NCI-H128 (cell line): ENCODE measurements around the gene PSMD13.
"Not testable (repeated sequence)": the region's sequence is repeated elsewhere in the genome, so short reads cannot be mapped to it uniquely, and the experiment has no call there.

Experiments used
- DNase-seq: peaks from one replicate; lab custom pipeline; 2025; ENCODE audit not compliant: unreplicated experiment; lab: John Stamatoyannopoulos, UW

PSMD13 gene

GRCh38 chr11:285894-286220, 49.1 kb downstream of the PSMD13 start:
- no peak for DNase-seq

DNA sequence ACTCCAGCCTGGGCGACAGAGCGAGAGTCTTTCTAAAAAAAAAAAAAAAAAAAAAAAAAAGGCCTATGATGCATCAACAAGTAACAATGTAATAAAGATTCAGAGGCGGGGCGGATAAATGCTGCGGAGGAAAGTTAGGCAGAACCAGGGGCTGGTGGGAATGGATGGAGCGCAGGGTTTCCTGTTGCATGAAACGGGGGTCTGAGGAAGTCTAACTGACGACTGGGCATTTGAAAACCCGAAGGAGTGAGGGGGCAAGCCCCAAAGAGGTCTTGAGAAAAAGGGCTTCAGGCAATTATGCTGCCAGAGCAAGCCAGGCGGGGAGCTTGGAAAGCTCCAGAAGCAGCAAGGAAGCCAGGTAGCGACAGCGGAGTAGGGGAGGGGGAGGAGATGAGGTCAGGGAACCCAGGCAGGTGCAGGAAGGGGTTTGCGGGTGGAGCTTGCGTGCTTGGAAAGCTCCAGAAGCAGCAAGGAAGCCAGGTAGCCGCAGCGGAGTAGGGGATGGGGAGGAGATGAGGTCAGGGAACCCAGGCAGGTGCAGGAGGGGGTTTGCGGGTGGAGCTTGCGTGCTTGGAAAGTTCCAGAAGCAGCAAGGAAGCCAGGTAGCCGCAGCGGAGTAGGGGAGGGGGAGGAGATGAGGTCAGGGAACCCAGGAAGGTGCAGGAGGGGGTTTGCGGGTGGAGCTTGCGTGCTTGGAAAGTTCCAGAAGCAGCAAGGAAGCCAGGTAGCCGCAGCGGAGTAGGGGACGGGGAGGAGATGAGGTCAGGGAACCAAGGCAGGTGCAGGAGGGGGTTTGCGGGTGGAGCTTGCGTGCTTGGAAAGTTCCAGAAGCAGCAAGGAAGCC, 50.4 kb downstream of the PSMD13 start:
- not testable (repeated sequence) for DNase-seq

- no peak for DNase-seq
Observed at GRCh38 chr11:287821-288477, 51.2 kb downstream of the PSMD13 start.

DNA sequence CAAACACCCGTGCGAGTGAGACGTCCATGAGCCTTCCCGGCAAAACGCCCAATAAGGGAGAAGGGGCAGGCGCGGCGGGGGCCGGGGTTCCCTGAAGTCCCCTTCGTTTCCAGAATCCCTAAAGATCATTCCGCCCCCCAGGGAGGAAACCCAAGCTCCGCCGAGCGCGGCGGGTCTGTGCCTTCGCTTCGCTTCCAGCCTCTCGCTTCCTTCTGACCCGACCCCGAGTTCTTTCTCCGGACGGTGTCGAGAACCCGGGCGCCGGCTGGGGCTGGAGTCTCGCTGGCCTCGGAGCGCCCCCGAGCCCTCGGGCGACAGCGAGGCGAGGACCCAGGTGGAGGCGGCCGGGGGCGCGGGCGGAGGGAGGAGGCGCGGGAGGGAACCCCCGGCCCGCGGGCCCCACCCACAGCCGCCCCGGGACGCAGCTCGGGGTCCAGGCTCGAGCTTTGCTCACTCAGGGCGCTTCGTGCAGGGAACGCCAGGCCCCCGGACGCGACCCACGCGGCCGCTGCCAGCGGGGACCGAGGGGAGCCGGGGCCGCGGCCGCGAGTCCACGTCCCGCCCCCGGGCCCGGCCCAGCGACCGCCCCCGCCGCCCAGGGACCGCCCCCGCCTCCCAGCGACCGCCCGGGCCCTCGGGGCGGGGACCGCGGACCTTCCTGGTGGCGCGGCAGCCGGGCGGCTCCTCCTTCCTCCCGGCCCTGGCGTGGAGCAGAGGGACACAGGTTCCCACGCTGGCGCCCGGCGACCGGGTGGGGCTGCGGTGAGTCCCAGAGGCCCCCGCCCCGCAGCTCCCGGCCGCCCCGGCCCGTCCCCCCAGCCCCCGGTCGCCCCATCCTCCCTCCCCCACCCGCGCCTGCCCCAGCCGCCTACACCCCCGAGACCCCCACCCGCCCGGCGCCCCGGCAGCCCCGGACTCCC, 52.0 kb downstream of the PSMD13 start, which contains the start of gene PGGHG:
TSS of gene PGGHG (plus strand) at position 649 of the 920 bp plus-strand sequence. CDS start 691 bp downstream, outside the sequence.
- DNase-seq: no peak

- no peak for DNase-seq
Observed at GRCh38 chr11:289398-289711, 52.6 kb downstream of the PSMD13 start.

- no peak for DNase-seq
Observed at GRCh38 chr11:289712-290620, 53.2 kb downstream of the PSMD13 start.

DNA sequence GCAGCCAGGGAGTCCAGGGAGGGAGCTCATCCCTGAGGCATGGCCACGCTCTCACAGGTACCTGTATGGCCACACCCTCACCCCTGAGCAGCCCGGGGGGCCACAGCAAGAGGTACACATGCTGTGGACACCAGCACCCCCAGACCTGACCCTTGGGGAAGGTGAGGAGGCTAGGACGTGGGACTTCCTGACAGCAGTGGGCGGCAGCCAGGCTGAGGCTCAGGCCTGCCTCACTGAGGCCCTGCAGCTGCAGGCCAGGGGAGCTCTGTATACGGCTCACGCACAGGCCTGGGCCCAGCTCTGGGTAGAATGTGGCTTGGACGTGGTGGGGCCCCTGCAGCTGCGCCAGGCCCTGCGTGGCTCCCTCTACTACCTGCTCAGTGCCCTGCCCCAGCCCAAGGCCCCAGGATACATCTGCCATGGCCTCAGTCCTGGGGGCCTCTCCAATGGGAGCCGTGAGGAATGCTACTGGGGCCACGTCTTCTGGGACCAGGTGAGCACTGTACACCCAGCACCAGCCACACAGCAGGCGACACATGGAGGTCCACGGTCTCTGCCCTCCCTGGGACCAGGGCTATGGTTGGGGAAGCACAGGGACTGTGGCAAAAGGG, 54.0 kb downstream of the PSMD13 start:
- no peak for DNase-seq

- no peak for DNase-seq
Observed at GRCh38 chr11:291281-292210, 54.8 kb downstream of the PSMD13 start.

- DNase-seq: no peak
Observed at GRCh38 chr11:292211-293121, 55.7 kb downstream of the PSMD13 start.

DNA sequence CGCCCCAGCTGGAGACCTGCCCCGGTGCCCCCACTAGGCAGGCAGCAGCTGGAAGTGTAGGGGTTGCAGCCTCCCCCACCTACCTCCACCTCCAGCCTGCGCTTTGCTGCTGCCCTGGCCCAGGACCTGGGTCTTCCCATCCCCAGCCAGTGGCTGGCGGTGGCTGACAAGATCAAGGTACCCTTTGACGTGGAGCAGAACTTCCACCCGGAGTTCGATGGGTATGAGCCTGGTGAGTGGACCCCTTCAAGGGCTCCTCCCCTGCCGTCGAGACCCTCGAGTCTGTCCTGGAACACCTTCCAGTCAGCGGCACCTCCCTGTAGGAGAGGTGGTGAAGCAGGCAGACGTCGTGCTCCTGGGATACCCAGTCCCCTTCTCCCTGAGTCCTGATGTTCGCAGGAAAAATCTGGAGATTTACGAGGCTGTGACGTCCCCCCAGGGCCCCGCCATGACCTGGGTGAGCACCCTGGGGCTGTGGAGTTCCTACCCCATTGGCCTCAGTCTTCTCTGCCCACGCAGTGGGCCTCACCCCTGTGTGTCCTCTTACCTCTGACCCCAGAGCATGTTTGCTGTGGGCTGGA, 56.6 kb downstream of the PSMD13 start:
- DNase-seq: no peak

DNA sequence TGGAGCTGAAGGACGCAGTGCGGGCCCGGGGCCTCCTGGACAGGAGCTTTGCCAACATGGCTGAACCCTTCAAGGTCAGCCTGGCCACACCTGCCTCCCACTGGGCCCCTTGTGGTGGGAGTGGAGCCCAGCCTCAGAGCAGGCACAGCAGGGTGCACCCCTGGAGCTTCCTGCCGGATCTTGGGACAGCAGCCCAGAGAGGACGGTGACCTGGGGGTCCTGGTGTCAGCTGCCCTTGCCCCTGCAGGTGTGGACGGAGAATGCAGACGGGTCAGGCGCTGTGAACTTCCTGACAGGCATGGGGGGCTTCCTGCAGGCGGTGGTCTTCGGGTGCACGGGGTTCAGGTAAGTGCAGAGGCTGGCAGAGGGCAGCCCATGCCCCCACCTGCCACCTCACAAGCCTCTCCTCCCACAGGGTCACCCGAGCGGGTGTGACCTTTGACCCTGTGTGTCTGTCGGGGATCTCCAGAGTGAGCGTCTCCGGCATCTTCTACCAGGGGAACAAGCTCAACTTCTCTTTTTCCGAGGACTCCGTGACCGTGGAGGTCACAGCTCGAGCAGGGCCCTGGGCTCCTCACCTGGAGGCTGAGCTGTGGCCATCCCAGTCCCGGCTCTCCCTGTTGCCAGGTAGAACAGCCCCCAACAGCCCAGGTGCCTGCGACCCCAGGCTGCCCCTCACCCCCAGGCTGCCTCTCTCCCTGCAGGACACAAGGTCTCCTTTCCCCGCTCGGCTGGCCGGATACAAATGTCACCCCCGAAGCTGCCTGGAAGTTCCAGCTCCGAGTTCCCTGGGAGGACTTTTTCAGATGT, 57.3 kb downstream of the PSMD13 start:
- DNase-seq: no peak

- DNase-seq: no peak
Observed at GRCh38 chr11:294780-295179, 58.0 kb downstream of the PSMD13 start.

DNA sequence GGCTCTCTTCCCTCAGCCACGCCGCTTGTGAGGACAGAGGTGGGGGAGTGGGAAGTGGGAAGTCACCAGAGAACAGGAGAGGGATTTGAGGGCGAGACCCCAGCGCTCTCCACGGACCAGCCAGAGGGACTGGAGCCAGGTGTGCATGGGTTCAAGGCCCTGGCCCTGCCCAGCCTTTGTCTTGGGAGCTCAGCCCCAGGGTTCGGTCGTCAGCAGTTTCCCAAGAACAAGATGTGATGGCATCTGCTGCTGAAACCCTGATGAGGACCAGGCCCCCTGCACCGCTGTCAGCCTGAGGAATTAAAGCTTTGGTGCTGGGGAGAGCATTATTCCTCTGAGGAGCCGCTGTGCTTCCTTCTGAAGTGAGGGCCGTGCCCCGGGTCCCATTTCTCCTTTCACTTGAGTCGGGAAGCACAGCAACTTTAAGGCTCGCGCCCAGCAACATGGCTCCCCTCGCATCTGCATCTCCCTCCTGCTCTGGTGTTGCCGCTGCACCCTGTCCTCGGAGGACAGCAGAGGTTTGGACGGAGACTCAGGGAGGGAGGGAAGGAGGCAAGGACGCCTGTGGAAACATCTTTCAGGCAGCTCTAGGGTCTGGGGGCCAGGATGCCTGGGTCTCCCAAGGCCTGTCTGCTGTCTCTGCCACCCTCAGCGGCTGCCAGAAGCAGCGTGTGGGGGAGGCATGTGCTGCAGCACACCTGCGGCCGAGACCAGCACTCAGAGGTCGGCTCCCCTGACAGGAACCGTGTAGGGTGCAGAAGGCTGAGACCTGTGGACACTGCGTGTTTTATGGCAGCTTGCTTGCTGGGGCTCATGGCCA, 58.8 kb downstream of the PSMD13 start:
- DNase-seq: no peak

DNA sequence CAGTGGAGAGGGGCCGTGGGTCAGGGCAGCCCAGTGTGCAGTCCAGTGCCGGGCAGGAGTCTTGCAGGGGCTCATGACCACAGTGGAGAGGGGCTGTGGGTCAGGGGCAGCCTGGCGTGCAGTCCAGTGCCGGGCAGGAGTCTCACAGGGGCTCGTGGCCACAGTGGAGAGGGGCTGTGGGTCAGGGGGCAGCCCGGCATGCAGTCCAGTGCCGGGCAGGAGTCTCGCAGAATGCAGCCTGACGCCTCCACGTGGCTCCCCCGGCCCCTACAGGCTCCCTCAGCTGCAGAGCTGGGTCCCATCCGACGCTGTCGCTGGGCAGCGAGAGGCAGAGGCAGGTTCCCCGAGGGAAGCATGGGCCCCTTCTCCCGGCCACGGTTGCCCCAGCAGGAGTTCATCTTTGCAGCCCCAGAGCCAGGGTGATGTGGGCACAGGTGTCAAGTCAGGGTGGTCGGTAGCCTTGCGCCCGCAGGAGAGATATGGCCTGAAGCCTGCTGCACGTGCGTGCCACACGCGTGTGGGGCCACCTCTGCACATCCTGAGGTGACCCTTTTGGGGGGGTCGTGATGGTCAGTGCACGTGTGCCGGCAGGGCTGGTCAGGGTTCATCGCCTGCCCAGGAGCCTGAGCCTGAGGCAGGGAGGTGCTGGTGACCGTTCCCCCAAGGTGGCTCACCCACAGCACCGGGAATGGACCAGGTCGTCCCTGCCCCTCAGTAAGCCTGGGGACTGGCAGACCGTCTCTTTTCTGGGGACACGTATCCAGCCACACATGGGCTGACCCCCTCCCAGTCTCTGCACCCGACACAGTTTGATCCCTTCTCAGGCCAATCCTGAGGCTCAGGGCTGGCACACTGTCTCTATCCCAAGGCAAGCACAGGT, 59.6 kb downstream of the PSMD13 start:
- no peak for DNase-seq

- DNase-seq: no peak
Observed at GRCh38 chr11:297051-297585, 60.3 kb downstream of the PSMD13 start.
